H9 (cell line): ENCODE measurements around the gene STX7. TPM values are rescaled to one million over a fixed set of nuclear protein-coding genes. Genes with fewer than 3 reads are reported as not detected.

Experiments
- DNase-seq: peaks from one replicate; pipeline ENCODE4 v3.0.0-alpha.2; 2017
- H2AFZ ChIP-seq: one replicate; pipeline ENCODE4 v1.6.1; 2013; ENCODE audit warnings: mild to moderate bottlenecking, low read length, control low read depth, moderate library complexity
- H2AK5ac ChIP-seq: 2 replicates; pipeline ENCODE4 v1.6.1; 2013; ENCODE audit warnings: low read length, control low read depth, mixed read lengths; ENCODE audit not compliant: insufficient read length
- H2BK120ac ChIP-seq: one replicate; pipeline ENCODE4 v1.6.1; 2013; ENCODE audit warnings: low read depth, mild to moderate bottlenecking, low read length, control low read depth, inconsistent platforms; ENCODE audit not compliant: poor library complexity, severe bottlenecking
- H2BK12ac ChIP-seq: 2 replicates; pipeline ENCODE4 v1.6.1; 2013; ENCODE audit warnings: low read length, control low read depth, mixed read lengths, low read depth; ENCODE audit not compliant: insufficient read length
- H2BK15ac ChIP-seq: 2 replicates; pipeline ENCODE4 v1.6.1; 2013; ENCODE audit warnings: low read depth, low read length, control low read depth
- H2BK20ac ChIP-seq: one replicate; pipeline ENCODE4 v1.6.1; 2013; ENCODE audit warnings: low read depth, mild to moderate bottlenecking, low read length, control low read depth, inconsistent platforms; ENCODE audit not compliant: poor library complexity, severe bottlenecking
- H2BK5ac ChIP-seq: 2 replicates; pipeline ENCODE4 v1.6.1; 2013; ENCODE audit warnings: low read length, control low read depth, mixed read lengths; ENCODE audit not compliant: insufficient read length
- H3K14ac ChIP-seq: 2 replicates; pipeline ENCODE4 v1.6.1; 2013; ENCODE audit warnings: low read length, control low read depth; ENCODE audit not compliant: insufficient read depth
- H3K18ac ChIP-seq: 2 replicates; pipeline ENCODE4 v1.6.1; 2013; ENCODE audit warnings: low read depth, mild to moderate bottlenecking, mixed read lengths, low read length, control low read depth; ENCODE audit not compliant: insufficient read length
- H3K23ac ChIP-seq: 2 replicates; pipeline ENCODE4 v1.6.1; 2013; ENCODE audit warnings: low read length, control low read depth, mixed read lengths, low read depth; ENCODE audit not compliant: insufficient read length
- H3K23me2 ChIP-seq: 2 replicates; pipeline ENCODE4 v1.6.1; 2013; ENCODE audit warnings: low read depth, mild to moderate bottlenecking, mixed read lengths, low read length, control low read depth; ENCODE audit not compliant: insufficient read length, poor library complexity, severe bottlenecking
- H3K27ac ChIP-seq: 2 replicates; pipeline ENCODE4 v1.5.1; 2013; ENCODE audit warnings: low read length, control low read depth, mixed read lengths, low read depth; ENCODE audit not compliant: insufficient read length
- H3K27me3 ChIP-seq: 2 replicates; pipeline ENCODE4 v1.6.1; 2013; ENCODE audit warnings: low read length, control low read depth, inconsistent platforms; ENCODE audit not compliant: insufficient read depth
- H3K4ac ChIP-seq: 2 replicates; pipeline ENCODE4 v1.6.1; 2013; ENCODE audit warnings: low read depth, mild to moderate bottlenecking, control low read depth, inconsistent platforms, low read length, moderate library complexity
- H3K4me1 ChIP-seq: 2 replicates; pipeline ENCODE4 v1.6.1; 2013; ENCODE audit warnings: low read length, control low read depth, inconsistent platforms; ENCODE audit not compliant: insufficient read depth
- H3K4me2 ChIP-seq: 2 replicates; pipeline ENCODE4 v1.6.1; 2013; ENCODE audit warnings: low read length, control low read depth, mixed read lengths; ENCODE audit not compliant: insufficient read length, insufficient read depth
- H3K56ac ChIP-seq: 2 replicates; pipeline ENCODE4 v1.6.1; 2013; ENCODE audit warnings: low read depth, mild to moderate bottlenecking, mixed read lengths, low read length, control low read depth; ENCODE audit not compliant: insufficient read length
- H3K79me1 ChIP-seq: 2 replicates; pipeline ENCODE4 v1.6.1; 2013; ENCODE audit warnings: low read depth, mild to moderate bottlenecking, moderate library complexity, low read length, control low read depth, inconsistent platforms; ENCODE audit not compliant: insufficient read depth, poor library complexity, severe bottlenecking
- H3K79me2 ChIP-seq: 2 replicates; pipeline ENCODE4 v1.6.1; 2013; ENCODE audit warnings: low read length, control low read depth, inconsistent platforms; ENCODE audit not compliant: insufficient read depth
- H3K9ac ChIP-seq: 2 replicates; pipeline ENCODE4 v1.6.1; 2013; ENCODE audit warnings: low read length, control low read depth, mixed read lengths; ENCODE audit not compliant: insufficient read length; ENCODE audit errors: extremely low read depth
- H3K9me3 ChIP-seq: one replicate; pipeline ENCODE4 v1.6.1; 2013; ENCODE audit warnings: low read depth, low read length, inconsistent platforms; ENCODE audit not compliant: control insufficient read depth
- H3T11ph ChIP-seq: one replicate; pipeline ENCODE4 v1.6.1; 2013; ENCODE audit warnings: mild to moderate bottlenecking, low read length, control low read depth, inconsistent platforms
- H4K20me1 ChIP-seq: one replicate; pipeline ENCODE4 v1.6.1; 2013; ENCODE audit not compliant: control insufficient read depth, insufficient read length, insufficient read depth
- H4K5ac ChIP-seq: 2 replicates; pipeline ENCODE4 v1.6.1; 2013; ENCODE audit warnings: low read depth, mild to moderate bottlenecking, mixed read lengths, low read length, control low read depth; ENCODE audit not compliant: insufficient read length
- H4K8ac ChIP-seq: replicated peaks from 2 replicates; pipeline ENCODE4 v1.6.1; 2013; ENCODE audit warnings: low read length, control low read depth, mixed read lengths, low read depth; ENCODE audit not compliant: insufficient read length
- H4K91ac ChIP-seq: 2 replicates; pipeline ENCODE4 v1.6.1; 2013; ENCODE audit warnings: low read depth, mild to moderate bottlenecking, moderate library complexity, mixed read lengths, low read length, control low read depth; ENCODE audit not compliant: insufficient read length
- H3K27ac Mint-ChIP-seq, 3 experiments: 2 replicates in 2 of 3; 3 replicates in 1 of 3; pipeline ENCODE4 v1.8.0; 2020 to 2021; ENCODE audit warnings: mixed read lengths in 3 of 3, mild to moderate bottlenecking in 1 of 3, moderate library complexity in 1 of 3
- H3K27me3 Mint-ChIP-seq: 2 replicates; pipeline ENCODE4 v1.8.0; 2021; ENCODE audit warnings: low read depth, mild to moderate bottlenecking, moderate library complexity, mixed read lengths
- H3K36me3 Mint-ChIP-seq, 3 experiments: 2 replicates in 2 of 3; 3 replicates in 1 of 3; pipeline ENCODE4 v1.8.0; 2020 to 2021; ENCODE audit warnings: low read depth in 3 of 3, mixed read lengths in 3 of 3; ENCODE audit not compliant: insufficient read depth in 1 of 3
- H3K4me1 Mint-ChIP-seq, 2 experiments: 2 replicates each; pipeline ENCODE4 v1.8.0; 2020; ENCODE audit warnings: mixed read lengths in 2 of 2
- H3K4me3 Mint-ChIP-seq, 2 experiments: 2 replicates in 1 of 2; 3 replicates in 1 of 2; pipeline ENCODE4 v1.8.0; 2020 to 2021; ENCODE audit warnings: mild to moderate bottlenecking in 2 of 2, mixed read lengths in 2 of 2, moderate library complexity in 1 of 2
- H3K9me3 Mint-ChIP-seq, 2 experiments: 2 replicates in 1 of 2; 3 replicates in 1 of 2; pipeline ENCODE4 v1.8.0; 2020; ENCODE audit warnings: mild to moderate bottlenecking in 2 of 2, mixed read lengths in 2 of 2, moderate library complexity in 1 of 2
- CTCF ChIP-seq: fragments of 200-600 bp; sonication (generic); conservative IDR thresholded peaks from 3 replicates; pipeline ENCODE4 v1.8.0; 2021; ENCODE audit warnings: antibody characterized with exemption, mild to moderate bottlenecking
- WGBS: extraction: QIAGEN DNeasy Blood & Tissue Kit; methylation state at CpG from one replicate; pipeline ENCODE4 v1.1.7; 2013; ENCODE audit warnings: missing lambda C conversion rate, low lambda C conversion rate, mixed read lengths; ENCODE audit not compliant: insufficient read length; ENCODE audit errors: extremely low coverage; 5-methylcytosine and 5-hydroxymethylcytosine counted together
- total RNA-seq: library from RNA; stranded (reverse); gene quantifications from 2 replicates; pipeline ENCODE4 v1.2.1, GENCODE V29; 2021

The STX7 gene
- total RNA-seq, 1 experiment from 2014 or later: 30.0 TPM

GRCh38 chr6:132464538-132465256, 48.2 kb downstream of the STX7 start:
- Histone ChIP-seq H3K56ac (no peak overlapping the region), H4K20me1 (no peaks in the 10 kb centered on the region), H3K79me1 (no peaks in the 10 kb centered on the region), H2AFZ (no peak overlapping the region), H2BK20ac (no peak overlapping the region), H3K4ac (no peak overlapping the region), H3K18ac (no peak overlapping the region), H2BK12ac (no peak overlapping the region), H2BK120ac (no peak overlapping the region), H4K91ac (no peak overlapping the region), H3T11ph (no peak overlapping the region), H3K14ac (no peak overlapping the region), H2AK5ac (no peak overlapping the region), H3K23me2 (no peaks in the 10 kb centered on the region), H3K27ac (no peak overlapping the region), H4K5ac (no peak overlapping the region), H3K23ac (no peak overlapping the region), H3K4me2 (no peak overlapping the region), H3K4me1 (no peaks in the 10 kb centered on the region), H2BK15ac (no peak overlapping the region), H3K9ac (no peak overlapping the region), H3K9me3 (no peaks in the 10 kb centered on the region), H3K27me3 (no peaks in the 10 kb centered on the region), H4K8ac (no peak overlapping the region), H3K79me2 (no peaks in the 10 kb centered on the region), H2BK5ac (no peak overlapping the region)
- no peak for TF ChIP-seq CTCF
- DNase-seq: no peak
- Mint-ChIP-seq H3K27ac (0 out of 7 replicates have a peak overlapping the region, but pooled peaks of 1 of the 3 experiments have one; percentile 11), H3K27me3 (no peaks in the 10 kb centered on the region), H3K36me3 (peaks cover 2 to 36% (median 33%) of the 10 kb centered on the region in 3 experiments; a peak in 5 of 7 replicates), H3K4me3 (no peak overlapping the region), H3K4me1 (no peaks in the 10 kb centered on the region), H3K9me3 (no peaks in the 10 kb centered on the region)
- WGBS: no CpG with 5 or more reads among the region's 5 CpGs
